NCI-H1105 (cell line): ENCODE results near the gene FANCE.
"Not testable (repeated sequence)": the region's sequence is repeated elsewhere in the genome, so short reads cannot be mapped to it uniquely, and the experiment has no call there.

Experiments used
- DNase-seq: peaks from one replicate; lab custom pipeline; 2025; lab: John Stamatoyannopoulos, UW

The FANCE gene

DNA sequence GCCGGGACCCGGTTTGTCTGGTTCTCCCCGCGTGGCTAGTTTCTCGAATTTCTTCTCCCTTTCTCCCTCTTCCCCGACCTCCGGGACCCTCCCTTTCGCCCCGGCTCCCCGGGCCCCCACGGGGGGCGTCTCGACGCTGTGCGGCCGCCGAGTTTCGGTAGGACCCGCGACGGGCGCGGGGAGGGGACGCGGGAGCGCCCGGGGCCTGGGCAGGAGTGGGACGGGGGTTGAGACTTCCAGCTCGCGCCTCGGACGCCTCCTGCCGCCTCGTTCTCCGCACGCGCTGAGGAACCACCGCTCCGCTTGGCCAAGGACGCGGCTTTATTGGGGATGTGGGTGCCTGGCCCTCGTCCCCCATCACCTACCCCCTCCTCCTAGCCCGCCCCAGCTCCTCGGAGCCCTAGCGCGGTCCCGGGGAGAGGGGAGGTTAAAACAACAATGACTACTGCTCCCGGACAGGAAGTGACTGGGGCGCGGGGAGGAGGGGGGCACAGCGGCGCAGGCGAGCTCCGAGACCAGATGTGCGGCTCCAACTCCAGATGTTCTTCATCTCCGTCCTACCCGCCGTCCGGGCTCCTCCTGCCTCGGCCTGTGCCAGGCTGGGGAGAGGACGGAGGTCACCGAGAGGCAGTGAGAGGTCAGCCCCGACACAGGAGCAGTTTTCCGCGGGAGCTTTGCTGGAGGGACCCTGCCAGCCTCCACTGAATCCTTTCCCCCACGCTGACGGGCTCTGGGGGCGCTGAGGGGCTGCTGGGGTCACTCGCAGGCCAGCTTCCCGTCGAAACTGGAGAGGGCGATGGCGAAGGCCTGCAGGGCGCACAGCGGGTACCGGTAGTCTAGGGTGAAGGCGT lies 45.7 kb downstream of the FANCE start:
- DNase-seq, result no peak

DNA sequence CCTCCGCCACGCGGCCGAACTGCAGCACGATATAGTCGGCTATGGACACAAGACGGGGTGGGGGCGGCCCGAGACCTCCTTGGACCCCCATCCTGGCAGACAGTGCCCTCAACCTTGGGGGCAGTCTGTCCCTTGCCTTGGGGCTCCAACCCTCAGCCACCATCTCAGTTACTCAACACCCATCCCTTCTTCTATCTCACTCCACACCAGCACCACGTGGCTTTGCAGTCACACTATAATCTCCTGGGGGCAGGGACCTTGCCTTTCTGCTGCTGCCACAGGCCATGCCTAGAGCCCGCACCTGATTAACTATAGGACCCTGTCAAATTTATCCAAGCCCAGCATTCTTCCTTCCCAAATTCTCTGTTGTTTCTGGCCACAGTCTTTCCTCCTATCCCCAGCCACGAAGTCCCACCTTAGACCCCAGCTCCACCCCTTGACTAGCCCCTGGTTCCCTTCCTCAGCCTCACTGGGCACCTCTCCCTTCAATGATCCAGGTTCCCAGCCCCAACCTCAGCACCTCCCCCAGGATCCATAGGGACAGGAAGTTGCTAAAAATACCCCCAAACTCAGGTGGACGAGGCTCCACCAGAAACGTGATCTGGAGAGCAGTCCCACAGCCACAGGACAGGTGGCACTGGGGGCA lies 46.4 kb downstream of the FANCE start:
- no peak for DNase-seq

DNA sequence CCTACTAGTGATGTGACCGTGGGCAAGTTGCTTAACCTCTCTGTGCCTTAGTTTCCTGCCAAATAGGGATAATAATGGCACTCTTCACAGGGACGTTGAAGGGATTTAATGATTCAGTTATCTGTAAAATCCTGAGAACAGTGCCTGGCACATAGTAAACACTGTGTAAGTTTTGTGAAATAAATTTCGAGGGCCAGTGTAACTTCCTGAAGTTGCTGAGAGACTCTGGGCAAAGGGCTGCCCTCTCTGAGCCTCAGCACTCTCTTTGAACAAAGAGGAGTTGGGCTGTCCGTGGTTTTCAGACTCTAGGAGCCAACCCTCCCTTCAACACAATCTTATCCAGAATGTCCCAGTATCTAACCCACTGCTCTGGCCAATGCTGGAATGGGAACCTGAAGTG lies 47.2 kb downstream of the FANCE start:
- DNase-seq, result no peak

GRCh38 chr6:35500782-35501181 lies 48.6 kb downstream of the FANCE start:
- no peak for DNase-seq

DNA sequence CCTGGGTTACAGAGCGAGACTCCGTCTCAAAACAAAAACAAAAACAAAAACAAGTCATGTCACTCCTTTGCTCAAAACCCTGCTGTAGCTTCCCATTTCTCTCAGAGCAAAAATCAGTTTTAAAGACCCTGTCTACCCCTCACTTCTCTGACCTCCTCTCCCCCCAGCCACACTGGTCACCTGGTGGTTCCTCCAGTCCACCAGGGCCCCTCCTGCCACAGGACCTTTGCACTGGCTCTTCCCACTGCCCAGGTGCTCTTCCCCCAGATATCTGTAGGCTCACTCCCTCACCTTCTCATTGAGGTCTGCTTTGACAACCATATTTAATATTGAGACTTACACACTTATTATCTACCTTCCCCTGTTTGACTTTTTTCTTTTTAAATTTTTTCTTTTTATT lies 49.6 kb downstream of the FANCE start:
- no peak for DNase-seq

DNA sequence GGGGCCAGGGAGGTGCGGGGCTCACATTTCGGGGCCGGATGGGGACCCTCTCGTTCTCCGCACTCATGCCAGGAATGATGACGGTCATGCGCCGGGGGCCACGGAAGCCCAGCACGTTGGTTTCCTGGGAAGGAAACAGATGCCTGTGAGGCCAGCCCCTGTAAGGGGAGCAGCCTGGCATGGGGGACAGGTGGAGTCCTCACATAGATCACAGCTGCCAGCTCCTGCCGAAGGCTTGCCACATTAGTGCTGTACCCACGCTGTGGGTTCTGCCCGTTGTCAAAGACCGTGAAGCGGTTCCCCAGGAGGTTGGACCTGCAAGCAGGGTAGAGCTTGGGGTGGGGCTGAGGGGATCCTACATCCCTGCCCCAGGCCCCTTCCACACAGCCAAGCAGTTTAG lies 51.4 kb downstream of the FANCE start:
- no peak for DNase-seq

GRCh38 chr6:35505999-35506412 lies 53.9 kb downstream of the FANCE start:
- no peak for DNase-seq

DNA sequence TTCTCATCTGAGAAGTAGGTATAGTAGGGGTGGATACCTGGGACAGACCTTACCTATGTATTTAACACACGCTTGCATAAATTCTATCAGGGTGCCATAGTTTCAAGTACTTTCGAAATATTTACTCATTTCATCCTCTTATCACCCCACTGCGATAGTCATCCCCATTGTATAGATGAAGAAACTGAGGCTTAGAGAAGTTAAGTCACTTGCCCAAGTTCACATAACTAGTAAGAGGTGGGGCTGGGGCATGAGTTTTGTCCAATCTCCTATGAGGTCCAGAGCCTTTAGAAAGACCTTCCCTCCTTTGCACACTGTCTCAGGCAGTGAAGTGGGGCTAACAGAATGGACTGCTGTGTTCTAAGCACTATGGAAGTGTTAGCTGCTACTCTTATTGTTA lies 54.4 kb downstream of the FANCE start:
- no peak for DNase-seq

DNA sequence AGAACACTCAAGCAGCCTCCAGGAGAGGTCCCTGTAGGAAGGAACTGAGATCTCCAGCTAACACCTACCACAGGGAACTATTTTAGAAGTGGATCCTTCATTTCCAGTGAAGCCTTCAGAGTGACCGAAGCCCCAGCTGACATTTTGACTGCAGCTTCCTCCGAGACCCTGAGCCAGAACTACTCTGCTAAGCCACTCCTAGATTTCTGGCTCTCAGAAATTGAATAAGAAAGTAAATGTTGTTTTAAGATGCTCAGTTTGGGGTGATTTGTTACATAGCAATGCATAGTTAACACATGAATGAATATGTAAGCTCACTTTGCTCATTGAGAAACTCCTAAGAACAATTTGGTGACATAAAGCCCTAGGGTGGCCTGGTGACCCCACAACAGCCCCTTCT lies 55.1 kb downstream of the FANCE start:
- no peak for DNase-seq

- no peak for DNase-seq
These were observed 55.9 kb downstream of the FANCE start for GRCh38 chr6:35508027-35508426.

DNA sequence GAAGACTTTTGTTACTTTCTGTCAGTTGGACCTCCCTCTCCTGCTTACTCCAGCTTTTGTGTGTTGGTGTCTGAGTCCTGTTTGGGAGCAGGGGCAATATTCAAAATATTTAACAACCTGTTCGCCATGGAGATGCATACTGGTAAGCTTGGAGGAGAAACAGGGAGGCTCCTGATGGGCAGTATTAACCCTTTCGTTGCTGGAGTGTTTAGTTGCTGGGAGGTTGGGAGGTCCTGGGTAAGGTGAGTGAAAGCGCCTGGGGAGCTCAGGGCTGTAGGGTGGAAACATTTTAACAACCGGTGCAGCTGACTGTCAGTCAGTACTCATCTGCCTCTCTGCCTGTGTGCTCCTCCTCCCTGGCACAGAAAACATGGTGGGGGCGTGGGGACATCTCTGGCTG lies 56.4 kb downstream of the FANCE start:
- DNase-seq, result no peak

- DNase-seq, result no peak
These were observed 58.9 kb downstream of the FANCE start for GRCh38 chr6:35510916-35511561.

GRCh38 chr6:35511562-35511941 lies 59.4 kb downstream of the FANCE start:
- DNase-seq, result no peak

DNA sequence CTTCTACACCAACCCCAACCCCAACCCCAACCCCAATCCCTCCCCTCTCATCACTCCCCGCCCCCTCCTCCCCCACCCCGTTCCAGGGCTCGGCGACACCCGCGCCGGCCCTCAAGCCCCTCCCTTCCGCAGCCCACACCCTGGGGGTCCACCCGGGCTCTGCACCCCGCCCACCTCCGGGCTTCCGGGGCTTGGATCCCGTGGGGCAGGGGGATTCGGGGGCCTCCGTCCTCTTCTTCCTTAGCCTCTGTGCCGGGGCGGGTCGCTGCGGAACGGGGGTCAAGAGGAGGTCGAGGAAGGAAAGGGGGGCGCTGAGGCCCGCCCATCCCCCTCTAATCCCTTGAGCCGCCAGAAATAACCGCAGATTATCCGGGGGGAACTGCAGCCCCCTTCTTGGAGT lies 59.9 kb downstream of the FANCE start:
- DNase-seq, result no peak

- DNase-seq, result no peak
These were observed 60.6 kb downstream of the FANCE start, which contains the start of gene TULP1 for GRCh38 chr6:35512740-35513139. Gene TULP1 (minus strand): TSS chr6:35512896. CDS start chr6:35512858, 38 bp downstream.

GRCh38 chr6:35514587-35514986 lies 62.4 kb downstream of the FANCE start:
- DNase-seq, result no peak

DNA sequence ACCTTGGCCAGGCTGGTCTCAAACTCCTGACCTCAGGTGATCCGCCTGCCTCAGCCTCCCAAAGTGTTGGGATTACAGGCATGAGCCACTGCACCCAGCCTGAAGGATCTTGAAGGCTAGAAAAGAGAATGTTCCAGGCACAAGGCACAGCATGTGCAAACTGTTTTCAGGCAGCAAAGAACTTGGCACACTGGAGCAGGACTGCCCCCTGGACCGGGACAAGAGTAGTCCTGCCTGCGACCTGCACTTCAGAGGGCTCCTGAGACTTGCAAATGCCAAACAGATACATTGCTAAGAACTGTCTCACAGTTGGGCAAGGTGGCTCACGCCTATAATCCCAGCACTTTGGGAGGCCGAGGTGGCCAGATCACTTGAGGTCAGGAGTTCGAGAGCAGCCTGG lies 63.8 kb downstream of the FANCE start:
- DNase-seq, result not testable (repeated sequence)
